AML-193 (cell line): Measurements from ENCODE around the gene RTN4R.

Experiments
- DNase-seq, 2 experiments: peaks; one replicate each; lab custom pipeline; 2025; lab: John Stamatoyannopoulos, UW

RTN4R gene

DNA sequence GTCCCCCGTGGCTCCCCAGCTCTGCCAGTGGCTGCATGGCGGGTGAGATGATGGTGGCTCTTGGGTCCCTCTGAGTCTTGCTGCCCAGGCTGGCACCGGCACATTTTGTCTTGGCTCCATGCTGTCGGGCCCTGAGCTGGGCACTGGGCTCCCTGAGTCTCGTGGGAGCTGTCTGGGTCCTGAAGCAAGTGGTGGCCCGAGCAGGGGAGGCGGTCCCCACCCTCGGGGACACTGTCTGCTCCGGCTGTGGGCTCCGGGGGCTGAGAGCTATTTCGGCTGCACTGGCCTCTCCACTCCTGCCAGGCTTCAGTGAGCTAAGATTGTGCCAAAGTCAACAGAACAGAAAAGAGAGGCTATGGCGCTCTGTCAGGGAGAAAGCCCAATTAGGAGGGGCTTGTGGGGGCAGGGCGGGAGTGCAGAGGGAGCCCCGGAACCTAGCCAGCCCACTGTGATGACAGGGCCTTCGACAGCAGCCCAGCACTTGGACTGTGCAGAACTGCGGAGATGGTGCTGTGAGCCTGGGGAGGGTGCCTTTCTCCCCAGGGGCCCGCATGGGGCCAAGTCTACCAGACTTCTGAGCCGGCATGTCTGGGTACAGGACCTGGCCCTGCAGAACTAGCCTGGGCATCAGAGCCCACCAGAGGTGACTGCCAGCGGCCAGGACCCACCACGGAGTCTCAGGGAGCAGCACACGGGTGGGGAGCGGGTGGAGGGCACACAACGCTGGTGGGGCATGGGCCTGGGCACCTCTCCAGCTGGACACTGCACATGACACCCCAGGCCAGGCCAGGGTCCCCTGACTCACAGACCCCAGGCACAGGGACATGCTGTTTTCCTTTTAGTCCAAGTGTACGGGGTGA, 38.0 kb downstream of the RTN4R start:
- DNase-seq, result no peak

- no peak for DNase-seq
These were observed 39.2 kb downstream of the RTN4R start for GRCh38 chr22:20228939-20229272.

DNA sequence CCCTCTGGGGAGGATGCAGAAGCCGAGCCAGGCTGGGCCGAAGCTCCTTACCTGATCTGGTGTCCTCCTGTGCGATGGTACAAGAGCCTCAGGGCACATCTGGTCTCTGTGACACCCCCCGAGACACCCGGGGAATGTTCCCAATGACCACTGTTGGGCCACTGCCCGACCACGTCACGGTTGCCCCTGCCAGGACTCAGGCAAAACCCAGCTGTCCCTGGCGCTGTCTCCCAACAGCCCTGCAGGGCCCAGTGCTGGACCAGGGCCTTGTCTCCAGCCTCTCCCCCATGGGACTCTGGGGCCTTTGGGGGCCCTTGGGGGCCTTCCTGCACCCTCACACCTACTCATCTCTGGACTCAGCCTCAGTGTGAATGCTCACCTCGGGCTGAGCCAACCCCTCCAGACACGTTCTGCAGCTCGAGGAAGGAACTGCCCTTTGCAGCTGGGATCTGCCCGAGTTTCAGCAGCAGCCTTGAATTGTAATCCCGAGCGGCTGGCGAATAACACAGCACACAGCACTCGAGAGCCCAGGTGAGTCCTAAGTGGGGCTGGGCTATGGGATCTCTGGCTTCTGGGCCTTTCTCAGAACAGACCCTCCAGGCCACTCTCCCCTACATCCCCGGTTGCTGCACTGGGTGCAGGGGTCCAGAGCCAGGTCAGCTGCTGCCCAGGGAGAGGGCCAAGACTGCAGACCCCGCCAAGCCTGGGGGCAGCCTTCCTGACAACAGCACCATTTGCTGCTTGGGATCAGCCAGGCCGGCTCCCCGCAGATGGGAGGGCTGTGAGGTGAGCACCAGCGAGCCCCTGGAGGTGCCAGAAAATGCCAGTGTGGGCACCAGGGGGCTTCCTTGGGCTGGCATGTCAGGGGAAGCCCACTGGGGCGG, 39.8 kb downstream of the RTN4R start:
- no peak for DNase-seq

- no peak for DNase-seq
These were observed 40.8 kb downstream of the RTN4R start for GRCh38 chr22:20227363-20227762.

GRCh38 chr22:20226760-20227350, 41.3 kb downstream of the RTN4R start:
- DNase-seq, result no peak

GRCh38 chr22:20226077-20226716, 41.9 kb downstream of the RTN4R start:
- no peak for DNase-seq

DNA sequence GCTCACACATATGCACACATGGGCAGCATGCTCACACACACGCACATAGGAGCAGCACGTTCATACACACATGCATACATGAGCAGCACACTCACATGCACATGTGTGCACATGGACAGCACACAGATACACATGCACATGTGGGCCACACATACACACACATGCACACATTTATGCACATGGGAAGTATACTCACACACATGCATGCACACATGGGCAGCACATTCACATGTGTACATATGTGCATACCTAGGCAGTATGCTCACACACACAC, 42.5 kb downstream of the RTN4R start:
- no peak for DNase-seq

- no peak for DNase-seq
These were observed 43.0 kb downstream of the RTN4R start for GRCh38 chr22:20224917-20225692.

- DNase-seq, result no peak
These were observed 43.9 kb downstream of the RTN4R start for GRCh38 chr22:20224256-20224626.

- no peak for DNase-seq
These were observed 44.5 kb downstream of the RTN4R start for GRCh38 chr22:20223421-20224255.

- DNase-seq, result no peak
These were observed 45.2 kb downstream of the RTN4R start for GRCh38 chr22:20222764-20223420.

- DNase-seq, result no peak
These were observed 46.4 kb downstream of the RTN4R start for GRCh38 chr22:20221421-20222340.

GRCh38 chr22:20220629-20221026, 47.5 kb downstream of the RTN4R start:
- no peak for DNase-seq

DNA sequence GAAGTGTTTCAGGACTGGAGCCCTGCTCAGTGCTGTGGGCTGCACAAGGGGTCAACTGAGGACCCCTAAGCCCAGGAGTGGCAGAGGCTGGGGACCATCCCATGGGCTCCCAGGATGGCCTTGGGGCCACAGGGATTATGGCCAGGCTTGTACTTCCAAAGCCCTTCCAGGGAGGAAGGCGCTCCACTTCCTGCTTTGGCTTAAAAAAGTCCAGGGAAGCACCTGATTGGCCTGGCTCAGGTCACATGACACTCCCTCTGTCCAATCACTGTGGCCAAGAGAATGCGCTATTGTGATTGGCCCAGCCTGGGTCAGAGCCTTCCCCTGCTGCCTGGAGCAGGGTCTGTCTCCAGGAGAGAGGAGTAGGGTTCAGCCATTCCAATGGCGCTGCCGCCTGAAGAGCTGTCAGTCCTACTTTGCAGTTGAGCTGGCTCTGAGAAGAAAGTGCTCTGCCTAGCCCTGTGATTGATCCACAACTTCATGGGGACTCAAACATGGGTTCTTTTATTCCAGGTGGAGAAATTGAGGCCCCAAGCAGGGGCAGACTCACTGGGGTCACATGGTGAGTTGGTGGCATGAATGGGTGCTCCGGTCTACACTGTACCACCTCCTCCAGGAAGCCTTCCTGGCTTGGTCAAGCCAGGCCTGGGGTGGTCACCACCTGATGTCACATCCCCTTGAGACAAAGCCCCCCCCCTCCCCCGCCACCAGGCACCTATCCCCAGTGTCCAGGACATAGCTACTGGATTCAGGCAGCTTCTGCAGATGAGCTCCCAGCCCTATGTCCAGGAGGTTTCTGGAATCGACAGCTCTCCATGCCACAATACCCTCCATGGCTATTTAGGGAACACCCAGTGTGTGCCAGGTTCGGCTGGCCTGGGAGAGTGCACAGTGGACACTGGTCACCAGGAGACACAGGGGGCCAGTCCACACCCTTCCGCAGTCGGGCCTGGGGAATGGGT, 48.2 kb downstream of the RTN4R start:
- no peak for DNase-seq

- no peak for DNase-seq
These were observed 49.1 kb downstream of the RTN4R start for GRCh38 chr22:20218987-20219386.

GRCh38 chr22:20218326-20218872, 49.7 kb downstream of the RTN4R start:
- no peak for DNase-seq

GRCh38 chr22:20217563-20217962, 50.6 kb downstream of the RTN4R start:
- DNase-seq, result no peak
